ENCODE measurements around the gene UPK1A. TPM values are rescaled to one million over a fixed set of nuclear protein-coding genes. Genes with fewer than 3 reads are reported as not detected.

Gene UPK1A
- total and polyA plus RNA-seq, 2 of the 8 experiments (the other 6 are each of a cell fraction or from before 2014, with no cell fraction given) = 0.56 to 9.9 TPM

DNA sequence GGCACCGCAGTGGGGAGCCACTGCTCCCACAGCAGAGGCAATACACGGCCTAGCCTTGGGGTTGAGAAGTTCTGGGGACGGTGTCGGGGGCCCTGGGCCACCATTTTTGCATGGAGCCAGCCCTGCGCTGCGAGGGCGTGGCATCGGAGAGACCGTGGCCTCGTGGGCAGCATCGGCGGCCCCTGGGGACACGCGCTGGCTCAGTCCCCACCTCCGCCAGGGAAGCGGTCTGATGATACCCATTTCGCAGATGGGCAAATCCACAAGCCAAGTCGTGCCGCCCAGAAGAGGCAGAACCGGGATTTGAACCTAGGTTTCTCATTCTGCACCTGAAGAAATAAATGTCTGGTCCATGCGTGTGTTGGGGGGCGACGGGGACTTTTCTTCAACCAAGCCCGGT is 1.2 kb upstream of the UPK1A start (continued):
- TF ChIP-seq CHD1 (IDR thresholded peaks at IDR 0.05; ENCODE audit: low read depth, low read length) (no peak), KDM1A (IDR thresholded peaks at IDR 0.05; ENCODE audit: borderline replicate concordance, low read length) (no peak), SP4 (IDR thresholded peaks at IDR 0.05; ENCODE audit: low read length) (no peak), EP300 (IDR thresholded peaks at IDR 0.05; ENCODE audit: borderline replicate concordance in 1 of 2, low read depth in 2 of 2, low read length in 2 of 2) (no peak), SIX5 (IDR thresholded peaks at IDR 0.05; ENCODE audit: low read depth, low read length) (no peak), SP1 (IDR thresholded peaks at IDR 0.05; ENCODE audit: low read depth, low read length) (no peak), FOSL1 (IDR thresholded peaks at IDR 0.05; ENCODE audit: insufficient read depth, low read depth, low read length) (no peak)

All from H1 (cell line).